Activated CD4-positive, alpha-beta T cell treated with anti-CD3 and anti-CD28 coated beads, Interleukin-2, Interleukin-6, amounts not matched to agents 100 ng/mL and 50 ng/mL, durations not matched to agents 16 hours and 8 hours (primary cell): Measurements from ENCODE around the gene METTL17.
A peak's percentile ranks its signal among the peaks of the same experiment; 100 is the strongest.
"Not testable (repeated sequence)": the region's sequence is repeated elsewhere in the genome, so short reads cannot be mapped to it uniquely, and the experiment has no call there.

ENCODE experiments used
- DNase-seq: peaks from one replicate; pipeline ENCODE4 v3.0.0-alpha.2; 2020

METTL17 gene

GRCh38 chr14:21025371-21026273 lies 35.8 kb downstream of the METTL17 start:
- DNase-seq, result no peak

- no peak for DNase-seq
Measured at GRCh38 chr14:21026274-21026987, 36.7 kb downstream of the METTL17 start.

GRCh38 chr14:21026988-21027315 lies 37.2 kb downstream of the METTL17 start:
- no peak for DNase-seq

- no peak for DNase-seq
Measured at GRCh38 chr14:21029917-21030316, 40.1 kb downstream of the METTL17 start, which contains the start of gene TPPP2. TPPP2 (plus strand) TSS chr14:21030217; CDS start chr14:21030582, 365 bp downstream.

GRCh38 chr14:21030531-21030930 lies 40.8 kb downstream of the METTL17 start:
- no peak for DNase-seq

GRCh38 chr14:21032326-21033132 lies 42.7 kb downstream of the METTL17 start:
- DNase-seq, result no peak

- no peak for DNase-seq
Measured at GRCh38 chr14:21033133-21033698, 43.4 kb downstream of the METTL17 start.

- DNase-seq, result no peak
Measured at GRCh38 chr14:21034707-21035106, 44.9 kb downstream of the METTL17 start, which contains the start of gene RNASE13. RNASE13 (minus strand) TSS chr14:21034807; CDS start chr14:21034288, 519 bp downstream.

- DNase-seq, result no peak
Measured at GRCh38 chr14:21036751-21037150, 47.0 kb downstream of the METTL17 start.

- no peak for DNase-seq
Measured at GRCh38 chr14:21037156-21037555, 47.4 kb downstream of the METTL17 start.

- DNase-seq, result no peak
Measured at GRCh38 chr14:21038441-21039422, 49.0 kb downstream of the METTL17 start.

- DNase-seq, result peak; percentile 30
Measured at GRCh38 chr14:21039585-21040369, 50.0 kb downstream of the METTL17 start.

- DNase-seq, result no peak
Measured at GRCh38 chr14:21040370-21040925, 50.7 kb downstream of the METTL17 start.

GRCh38 chr14:21040941-21041340 lies 51.2 kb downstream of the METTL17 start:
- not testable (repeated sequence) for DNase-seq

GRCh38 chr14:21041676-21042433 lies 52.1 kb downstream of the METTL17 start, which contains the start of gene RNASE7:
RNASE7 (plus strand) TSS chr14:21042362; CDS start chr14:21042993, 631 bp downstream.
- no peak for DNase-seq

GRCh38 chr14:21042918-21043317 lies 53.1 kb downstream of the METTL17 start:
- no peak for DNase-seq

- no peak for DNase-seq
Measured at GRCh38 chr14:21043387-21043973, 53.7 kb downstream of the METTL17 start.

- no peak for DNase-seq
Measured at GRCh38 chr14:21043974-21044618, 54.3 kb downstream of the METTL17 start.
